Measurements from ENCODE around the gene PHKA2.

DNA sequence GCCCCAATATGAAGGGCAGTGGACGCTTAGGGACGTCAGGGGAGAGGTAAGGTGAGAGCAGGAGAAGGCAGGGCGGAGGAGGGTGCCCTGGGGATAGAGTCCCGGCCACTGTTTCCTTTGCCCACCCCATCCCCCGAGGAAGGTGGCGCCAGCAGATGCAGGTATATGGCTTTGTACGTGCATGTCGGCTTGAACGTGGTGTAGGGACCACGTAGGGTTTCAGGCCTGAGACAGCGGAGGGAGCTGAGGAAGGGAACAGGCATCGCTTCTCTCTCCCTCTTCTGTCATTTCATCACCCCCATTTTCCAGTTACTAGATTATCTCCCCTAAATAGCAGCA lies 97.9 kb downstream of the PHKA2 start:
- TF ChIP-seq, protein P1, sequence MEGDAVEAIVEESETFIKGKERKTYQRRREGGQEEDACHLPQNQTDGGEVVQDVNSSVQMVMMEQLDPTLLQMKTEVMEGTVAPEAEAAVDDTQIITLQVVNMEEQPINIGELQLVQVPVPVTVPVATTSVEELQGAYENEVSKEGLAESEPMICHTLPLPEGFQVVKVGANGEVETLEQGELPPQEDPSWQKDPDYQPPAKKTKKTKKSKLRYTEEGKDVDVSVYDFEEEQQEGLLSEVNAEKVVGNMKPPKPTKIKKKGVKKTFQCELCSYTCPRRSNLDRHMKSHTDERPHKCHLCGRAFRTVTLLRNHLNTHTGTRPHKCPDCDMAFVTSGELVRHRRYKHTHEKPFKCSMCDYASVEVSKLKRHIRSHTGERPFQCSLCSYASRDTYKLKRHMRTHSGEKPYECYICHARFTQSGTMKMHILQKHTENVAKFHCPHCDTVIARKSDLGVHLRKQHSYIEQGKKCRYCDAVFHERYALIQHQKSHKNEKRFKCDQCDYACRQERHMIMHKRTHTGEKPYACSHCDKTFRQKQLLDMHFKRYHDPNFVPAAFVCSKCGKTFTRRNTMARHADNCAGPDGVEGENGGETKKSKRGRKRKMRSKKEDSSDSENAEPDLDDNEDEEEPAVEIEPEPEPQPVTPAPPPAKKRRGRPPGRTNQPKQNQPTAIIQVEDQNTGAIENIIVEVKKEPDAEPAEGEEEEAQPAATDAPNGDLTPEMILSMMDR (IDR thresholded peaks at IDR 0.05), result no peak
- TF ChIP-seq ZFX (IDR thresholded peaks at IDR 0.05; ENCODE audit: borderline replicate concordance), result no peak
